ENCODE data around the gene SEL1L2.

The SEL1L2 gene

DNA sequence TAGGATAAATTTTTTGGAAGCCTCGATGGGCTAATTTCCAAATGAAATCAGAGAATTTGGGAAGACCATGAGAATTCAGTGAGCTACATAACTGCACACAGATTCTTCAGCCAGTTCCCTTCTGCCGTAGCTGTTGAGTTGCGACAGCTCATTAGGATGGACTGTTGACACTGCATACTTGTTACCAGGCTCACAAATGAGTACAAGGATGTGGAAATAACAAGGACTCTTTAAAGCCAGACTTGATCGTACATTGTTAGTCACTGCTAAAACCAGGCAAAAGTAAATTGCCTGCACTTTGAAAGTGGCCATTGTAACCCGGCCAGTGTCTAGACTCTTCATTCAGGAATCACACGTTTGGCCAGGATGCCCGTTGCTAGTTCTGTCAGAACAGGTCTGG lies 168.5 kb downstream of the SEL1L2 start:
- no peak for DNase-seq (ENCODE audit: low read depth in 1 of 2, low spot score in 1 of 2)

DNA sequence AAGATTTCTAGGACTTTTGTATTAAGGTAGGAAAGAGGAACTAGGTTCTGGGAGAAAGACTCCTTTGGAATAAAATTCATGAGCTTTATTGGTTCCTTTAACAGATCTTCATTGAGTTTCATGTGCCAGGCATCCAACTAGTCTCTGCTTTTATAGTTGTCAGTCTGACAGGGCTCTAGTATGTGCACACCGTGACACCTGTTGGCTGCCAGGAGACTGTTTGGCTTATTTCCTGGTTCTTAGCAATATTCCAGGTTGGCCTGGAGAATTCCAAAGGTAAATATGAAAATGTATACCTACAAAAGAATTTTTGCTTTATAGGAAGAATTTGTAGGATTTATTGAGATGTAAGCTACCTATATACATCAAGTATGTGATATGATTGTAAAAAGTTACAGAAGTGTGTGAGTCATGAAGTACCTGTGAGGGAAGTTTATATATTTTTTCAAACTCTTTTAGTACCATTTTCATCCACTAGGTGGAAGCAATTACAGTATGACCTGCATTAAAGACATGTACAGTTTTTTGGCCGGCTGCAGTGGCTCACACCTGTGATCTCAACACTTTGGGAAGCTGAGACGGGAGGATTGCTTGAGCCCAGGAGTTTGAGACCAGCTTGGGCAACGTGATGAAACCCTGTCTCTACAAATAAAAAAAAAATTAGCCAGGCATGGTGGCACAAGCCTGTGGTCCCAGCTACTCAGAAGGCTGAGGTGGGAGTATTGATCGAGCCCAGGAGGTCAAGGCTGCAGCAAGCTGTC lies 170.3 kb downstream of the SEL1L2 start:
- DNase-seq (ENCODE audit: low read depth in 1 of 2, low spot score in 1 of 2), result no peak

- DNase-seq (ENCODE audit: low read depth in 1 of 2, low spot score in 1 of 2), result no peak
These were observed 173.1 kb downstream of the SEL1L2 start for GRCh38 chr20:13817342-13817741.

- no peak for DNase-seq (ENCODE audit: low read depth in 1 of 2, low spot score in 1 of 2)
These were observed 173.7 kb downstream of the SEL1L2 start for GRCh38 chr20:13816757-13817156.

DNA sequence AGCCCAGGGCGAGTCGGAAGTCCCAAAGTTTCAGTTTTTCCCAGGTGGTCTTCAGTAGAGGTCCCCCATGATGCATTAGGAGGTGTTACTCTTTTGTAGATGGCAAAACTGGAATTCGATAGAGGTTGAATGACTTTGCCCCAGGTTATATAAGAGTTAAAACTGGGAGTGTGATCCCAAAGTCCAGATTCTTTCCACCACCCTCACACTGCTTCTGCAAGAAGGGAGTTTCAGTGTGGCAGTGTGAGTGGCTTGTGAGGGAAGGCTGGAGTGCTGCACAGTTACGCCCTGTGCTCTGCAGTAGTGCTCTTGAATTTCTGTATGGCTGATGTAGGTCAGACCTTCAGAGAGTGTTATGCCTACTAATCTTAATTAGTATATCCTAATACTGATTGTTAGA lies 175.7 kb downstream of the SEL1L2 start:
- no peak for DNase-seq (ENCODE audit: low read depth in 1 of 2, low spot score in 1 of 2)

DNA sequence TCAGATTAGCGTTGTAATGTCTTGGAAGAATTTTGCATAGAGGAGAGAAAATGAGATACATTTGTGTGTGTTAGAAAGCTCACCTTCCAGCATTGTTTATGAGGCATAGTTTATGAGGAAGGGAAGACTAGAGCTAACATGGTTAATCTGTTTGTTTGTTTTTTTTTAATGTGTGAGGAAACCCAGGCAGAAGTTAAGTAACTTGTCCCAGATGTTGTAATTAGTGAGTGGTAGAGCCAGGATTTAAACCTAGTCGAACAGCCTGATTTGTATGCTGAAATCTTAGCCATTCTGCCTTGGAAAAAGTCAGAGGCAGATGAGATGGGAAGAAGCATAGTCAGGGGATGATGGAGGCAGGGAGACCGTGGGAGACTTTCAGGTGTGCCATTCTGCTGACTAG lies 176.5 kb downstream of the SEL1L2 start:
- DNase-seq (ENCODE audit: low read depth in 1 of 2, low spot score in 1 of 2), result no peak

DNA sequence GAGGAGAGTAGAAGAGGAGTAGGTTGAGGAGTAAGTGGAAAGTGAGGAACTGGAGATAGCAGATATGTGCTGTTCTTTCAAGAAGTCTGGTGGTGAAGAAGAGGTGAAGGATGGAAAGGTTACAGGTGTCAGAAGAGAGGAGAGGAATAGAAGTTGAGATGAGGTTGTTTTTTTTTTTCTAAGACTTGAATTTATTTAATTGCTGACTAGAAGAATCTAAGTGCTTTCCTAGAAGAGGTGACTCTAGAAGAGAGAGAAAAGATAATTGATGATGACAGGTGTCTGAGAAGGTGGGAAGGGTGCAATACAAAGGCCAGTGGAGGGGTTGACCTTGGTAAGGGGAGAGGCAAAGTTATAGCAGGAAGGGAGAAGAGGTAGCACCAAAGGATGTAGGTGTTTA lies 180.0 kb downstream of the SEL1L2 start:
- no peak for DNase-seq (ENCODE audit: low read depth in 1 of 2, low spot score in 1 of 2)

GRCh38 chr20:13809855-13810254 lies 180.6 kb downstream of the SEL1L2 start:
- no peak for DNase-seq (ENCODE audit: low read depth in 1 of 2, low spot score in 1 of 2)

GRCh38 chr20:13809373-13809772 lies 181.0 kb downstream of the SEL1L2 start:
- no peak for DNase-seq (ENCODE audit: low read depth in 1 of 2, low spot score in 1 of 2)

- DNase-seq (ENCODE audit: low read depth in 1 of 2, low spot score in 1 of 2), result no peak
These were observed 189.7 kb downstream of the SEL1L2 start for GRCh38 chr20:13800728-13801134.

GRCh38 chr20:13799974-13800373 lies 190.4 kb downstream of the SEL1L2 start:
- no peak for DNase-seq (ENCODE audit: low read depth in 1 of 2, low spot score in 1 of 2)

Measured in activated T-helper 1 cell treated with anti-CD3 and anti-CD28 coated beads, Interleukin-2, amount 50 U/mL, for 16 hours (primary cell).